K562 (cell line): ENCODE measurements around the gene MYBPC3. TPM values are rescaled to one million over a fixed set of nuclear protein-coding genes. Genes with fewer than 3 reads are reported as not detected.

ENCODE experiments used
- ATAC-seq: fragments of 200-7000 bp; cut with Tn5 transposase; 3 replicates; pipeline ENCODE4 v1.9.1; 2020; ENCODE audit warnings: moderate library complexity
- Bru-seq: library from RNA; stranded (reverse); fragments of 400-500 nt; gene quantifications from one replicate; lab custom pipeline; 2021; lab: Mats Ljungman, UMichigan
- BruChase-seq, 2 experiments: library from RNA; stranded (reverse); fragments of 400-500 nt; gene quantifications; one replicate each; lab custom pipeline; 2021; lab: Mats Ljungman, UMichigan
- BruUV-seq: library from RNA; stranded (reverse); fragments of 400-500 nt; replicated peaks from 2 replicates; lab custom pipeline; 2021; lab: Mats Ljungman, UMichigan
- CTCF ChIA-PET: fragments of 300-600 bp; formaldehyde crosslinking; extraction: SDS; loops from one replicate; lab custom pipeline; 2021; ENCODE audit warnings: low intra/inter-chr PET ratio; lab: Yijun Ruan, JAX
- POLR2A ChIA-PET: fragments of 300-600, 350-650 bp; sonication (Branson Sonifier 250); formaldehyde crosslinking; extraction: SDS; loops from one replicate; lab custom pipeline; 2021; ENCODE audit warnings: antibody characterized with exemption, inconsistent platforms; lab: Yijun Ruan, JAX
- DNase-seq, 4 experiments: peaks; one replicate each; pipeline versions ENCODE4 v3.0.0 to v3.0.0-alpha.2; 2011 to 2018; ENCODE audit warnings: low spot score in 3 of 4, mixed read lengths in 3 of 4; ENCODE audit errors: extremely low read depth in 1 of 4
- FAIRE-seq: peaks from 2 replicates; lab custom pipeline; 2011; peaks lifted over from hg19 to GRCh38; lab: Jason Lieb, UNC
- H2AFZ ChIP-seq: 2 replicates; pipeline ENCODE4 v1.6.0; 2011; ENCODE audit warnings: low read depth, low read length, control low read depth, inconsistent platforms
- H3K27ac ChIP-seq: fragments of 200-600 bp; 3 replicates; pipeline ENCODE4 v1.8.0; 2011; ENCODE audit warnings: low read depth, mild to moderate bottlenecking, control low read depth, inconsistent platforms, low read length, moderate library complexity, mixed read lengths; ENCODE audit errors: extremely low read depth
- H3K27me3 ChIP-seq, 2 experiments: fragments of 300-600 bp in 1 of 2; 2 replicates in 1 of 2; 3 replicates in 1 of 2; pipeline versions ENCODE4 v1.6.0 to v1.8.0; 2011; ENCODE audit warnings: inconsistent platforms in 2 of 2, low read length in 2 of 2, mild to moderate bottlenecking in 1 of 2, mixed read lengths in 1 of 2, moderate library complexity in 1 of 2; ENCODE audit not compliant: control insufficient read depth in 2 of 2, insufficient read depth in 2 of 2
- H3K36me3 ChIP-seq: fragments of 300-600 bp; 3 replicates; pipeline ENCODE4 v1.8.0; 2011; ENCODE audit warnings: mild to moderate bottlenecking, low read length, inconsistent platforms; ENCODE audit not compliant: control insufficient read depth, insufficient read depth
- H3K4me1 ChIP-seq, 2 experiments: fragments of 200-600 bp in 1 of 2; replicated peaks in 1 of 2; 2 replicates in 1 of 2; 3 replicates in 1 of 2; pipeline versions ENCODE4 v1.5.1 to v1.8.0; 2011; ENCODE audit warnings: inconsistent platforms in 2 of 2, low read length in 2 of 2, mild to moderate bottlenecking in 1 of 2, mixed read lengths in 1 of 2, moderate library complexity in 1 of 2; ENCODE audit not compliant: control insufficient read depth in 2 of 2, insufficient read depth in 2 of 2
- H3K4me2 ChIP-seq: 2 replicates; pipeline ENCODE4 v1.6.1; 2011; ENCODE audit warnings: low read length, control low read depth, inconsistent platforms, mixed read lengths; ENCODE audit not compliant: insufficient read depth
- H3K4me3 ChIP-seq: fragments of 200-600 bp; sonication (generic), shearing (Covaris generic); 2 replicates; pipeline ENCODE4 v1.5.1; 2016; ENCODE audit warnings: control low read depth, inconsistent platforms
- H3K79me2 ChIP-seq: fragments of 200-600 bp; 3 replicates; pipeline ENCODE4 v1.8.0; 2011; ENCODE audit warnings: low read length, inconsistent platforms; ENCODE audit not compliant: control insufficient read depth, insufficient read depth
- H3K9ac ChIP-seq, 2 experiments: 2 replicates each; pipeline versions ENCODE4 v1.6.0 to v1.6.1; 2011; ENCODE audit warnings: low read depth in 2 of 2, low read length in 2 of 2, control low read depth in 1 of 2, inconsistent platforms in 1 of 2, mild to moderate bottlenecking in 1 of 2, mixed read lengths in 1 of 2; ENCODE audit not compliant: insufficient read depth in 1 of 2
- H3K9me1 ChIP-seq: one replicate; pipeline ENCODE4 v1.6.0; 2011; ENCODE audit warnings: inconsistent platforms, mild to moderate bottlenecking, low read length, moderate library complexity; ENCODE audit not compliant: control insufficient read depth, insufficient read depth
- H3K9me3 ChIP-seq: replicated peaks from 2 replicates; pipeline ENCODE4 v1.5.1; 2011; ENCODE audit warnings: low read depth, low read length, inconsistent platforms; ENCODE audit not compliant: control insufficient read depth, insufficient read depth
- H4K20me1 ChIP-seq: replicated peaks from 2 replicates; pipeline ENCODE4 v1.6.1; 2011; ENCODE audit warnings: low read length, inconsistent platforms, mixed read lengths; ENCODE audit not compliant: control insufficient read depth, insufficient read depth
- BCL6 ChIP-seq: fragments of 250-450 bp; sonication (Bioruptor Pico); IDR thresholded peaks from 2 replicates; pipeline ENCODE4 v1.4.0; 2020
- HMG20A ChIP-seq: fragments of 450-650 bp; formaldehyde crosslinking; conservative IDR thresholded peaks from 2 replicates; pipeline ENCODE4 v1.4.0; 2020; ENCODE audit warnings: mild to moderate bottlenecking, mixed read lengths
- POU5F1 ChIP-seq: fragments of 150-350 bp; IDR thresholded peaks from 2 replicates; pipeline ENCODE4 v1.6.1; 2014; ENCODE audit warnings: borderline replicate concordance, low read length, low read depth, mild to moderate bottlenecking; ENCODE audit not compliant: partially characterized antibody
- RHOXF2B ChIP-seq: fragments of 250-450 bp; sonication (Bioruptor Pico); conservative IDR thresholded peaks from 2 replicates; pipeline ENCODE4 v1.5.1; 2021
- ZBTB49 ChIP-seq: sonication (generic); formaldehyde crosslinking; IDR thresholded peaks from 2 replicates; pipeline ENCODE4 v1.8.0; 2022; ENCODE audit warnings: missing genetic modification reagents, mild to moderate bottlenecking, borderline replicate concordance
- ZZZ3 ChIP-seq: fragments of 450-650 bp; IDR thresholded peaks from 2 replicates; pipeline ENCODE4 v1.6.1; 2016; ENCODE audit warnings: antibody characterized with exemption, mild to moderate bottlenecking, moderate library complexity
- WGBS: fragments of 100-300 bp; shearing (Covaris generic); methylation state at CpG from one replicate; pipeline ENCODE4 v1.1.6; 2016; ENCODE audit warnings: low coverage, mixed read lengths; ENCODE audit not compliant: insufficient coverage; ENCODE audit errors: missing lambda C conversion rate; 5-methylcytosine and 5-hydroxymethylcytosine counted together
- in situ Hi-C: fragments of 300-500 bp; cut with MboI; formaldehyde crosslinking; loops from 4 replicates; pipeline ENCODE4 v1.15.0; 2018; ENCODE audit warnings: inconsistent platforms, mixed read lengths
- intact Hi-C: fragments of 100-400 bp; cut with micrococcal nuclease; formaldehyde crosslinking; loops from 2 replicates; pipeline ENCODE4 v1.14.2; 2022
- long read RNA-seq, 3 experiments: library from polyadenylated mRNA in 2 of 3; library from RNA in 1 of 3; unstranded in 2 of 3; stranded (forward) in 1 of 3; transcript quantifications; one replicate each; pipeline ENCODE4 v2.0.0, GENCODE V29; 2019 to 2022
- polyA minus RNA-seq, 3 experiments: library from RNA; depleted of rRNA, polyadenylated mRNA; stranded (reverse); fragments of >200 nt; gene quantifications; 2 replicates each; pipeline ENCODE4 v1.2.3, GENCODE V29; 2011
- polyA plus RNA-seq, 8 experiments: library from polyadenylated mRNA; depleted of rRNA in 4 of 8; stranded (reverse) in 5 of 8; unstranded in 3 of 8; fragments of >200 nt; fragmentation: Nextera tagmentation in 2 of 8; fragmentation: Illumina TruSeq in 1 of 8; extraction: Ambion mirVana in 2 of 8; extraction: Trizol in 1 of 8; gene quantifications; 2 replicates each; pipeline versions ENCODE4 v1.2.1 to v1.2.3, GENCODE V29; 2011 to 2014; ENCODE audit warnings: inconsistent platforms in 1 of 8, missing spikeins in 1 of 8
- total RNA-seq, 7 experiments: library from RNA; depleted of rRNA in 6 of 7; stranded (reverse); fragments of >200 nt in 6 of 7; fragmentation: Illumina TruSeq in 2 of 7; extraction: Trizol in 2 of 7; gene quantifications; 2 replicates each; pipeline versions ENCODE4 v1.2.1 to v1.2.3, GENCODE V29; 2011 to 2021; ENCODE audit warnings: low replicate concordance in 1 of 7

MYBPC3 gene
- total RNA-seq (2011; cell fraction: chromatin; rRNA removed; ENCODE audit: low replicate concordance) = 0.12 TPM in 1 of 2 replicates, not detected in the other
- 0.13 TPM in 1 of 2 replicates, not detected in the other for total RNA-seq (2011; cell fraction: nucleolus; rRNA removed)
- 0.07 TPM in 1 of 2 replicates, not detected in the other for total RNA-seq (2011; cell fraction: nucleoplasm; rRNA removed)
- not detected in 2 replicates for total RNA-seq (2014; rRNA removed)
- total RNA-seq (2014; rRNA removed; fragmentation: Illumina TruSeq; extraction: Trizol) = not detected in 2 replicates
- total RNA-seq (2015; rRNA removed; fragmentation: Illumina TruSeq; extraction: Trizol) = not detected in 2 replicates
- total RNA-seq (2021) = not detected in 2 replicates
- polyA plus RNA-seq (2011; rRNA removed) = 0.07 TPM in 1 of 2 replicates, not detected in the other
- 0.03 and 0.04 TPM in 2 replicates for polyA plus RNA-seq (2011; cell fraction: cytosol; rRNA removed)
- 0.13 and 0.31 TPM in 2 replicates for polyA plus RNA-seq (2011; cell fraction: nucleus; rRNA removed)
- polyA plus RNA-seq (2012) = 0.06 TPM in 1 of 2 replicates, not detected in the other
- polyA plus RNA-seq (2014; fragmentation: Illumina TruSeq; extraction: Trizol) = not detected in 2 replicates
- polyA plus RNA-seq (2014; fragmentation: Nextera tagmentation; extraction: Ambion mirVana) = not detected
- polyA plus RNA-seq (2014; rRNA removed) = 0.01 TPM in 1 of 2 replicates, not detected in the other
- not detected in 2 replicates for polyA minus RNA-seq (2011; rRNA and poly(A)+ RNA removed)
- not detected in 2 replicates for polyA minus RNA-seq (2011; cell fraction: cytosol; rRNA and poly(A)+ RNA removed)
- not detected in 2 replicates for polyA minus RNA-seq (2011; cell fraction: nucleus; rRNA and poly(A)+ RNA removed)
- percentile 9 among the genes with signal in this experiment for Bru-seq, nascent RNA
- percentile 5 among the genes with signal in this experiment for BruChase-seq, experiment 1, labeled RNA remaining after a 2-hour chase
- percentile 8 among the genes with signal in this experiment for BruChase-seq, experiment 2, labeled RNA remaining after a 6-hour chase
- long read RNA-seq, experiment 1 = 0 reads
- long read RNA-seq, experiment 2 = 0 reads
- long read RNA-seq, experiment 3 = 0 reads

- intact Hi-C loops = loop anchor here (10.0 kb wide), 2 partner anchors 52 to 468 kb away; partner anchors contain the start of gene SLC39A13
- BruUV-seq = no TSS peak
- TF ChIP-seq BCL6 (CRISPR knock-in tag) (no peak), ZZZ3 (no peak), RHOXF2B (CRISPR knock-in tag) (no peak), HMG20A (CRISPR knock-in tag) (no peak), ZBTB49 (CRISPR knock-in tag) (no peak), POU5F1 (no peak)
These were observed at the start of gene MYBPC3 for GRCh38 chr11:47352556-47352955. Gene MYBPC3 (minus strand): TSS chr11:47352702. CDS start chr11:47352647, 55 bp downstream.

More at GRCh38 chr11:47352556-47352955, at the start of gene MYBPC3:
- H3K79me2 ChIP-seq = no peaks in the 10 kb centered on the region
- ChIA-PET CTCF (interaction anchor here (2.8 kb wide), 1 partner anchor 118 kb away, joined by 9 read pairs; no protein-coding TSS in a partner anchor), POLR2A (no interaction called here)
- ATAC-seq (no peak), FAIRE-seq (no peak), DNase-seq (no peak)
- no peak within 1 kb of the TSS for H3K4me2 ChIP-seq
- in situ Hi-C loops = loop anchor here (10.0 kb wide), 1 partner anchor 468 kb away; no protein-coding TSS in a partner anchor
- peaks cover 13% of the 10 kb centered on the region for H3K9me3 ChIP-seq
- no peaks in the 10 kb centered on the region for H3K36me3 ChIP-seq
- 37% methylated on average over 5 of the region's 5 CpGs for WGBS
- peaks cover 0 to 2% of the 10 kb centered on the region in 2 experiments; a peak in 1 of 5 replicates for H3K27me3 ChIP-seq
- H2AFZ ChIP-seq = no peak within 1 kb of the TSS
- no peak within 1 kb of the TSS for H3K27ac ChIP-seq
- H3K4me3 ChIP-seq = no peak within 1 kb of the TSS
- peak within 1 kb of the TSS in 1 of 2 experiments; percentile 60; a peak in 2 of 4 replicates for H3K9ac ChIP-seq
- peaks cover 0 to 45% of the 10 kb centered on the region in 2 experiments; a peak in 3 of 5 replicates for H3K4me1 ChIP-seq
- H4K20me1 ChIP-seq = no peaks in the 10 kb centered on the region
- no peaks in the 10 kb centered on the region for H3K9me1 ChIP-seq
